Osteoblast (primary cell): ENCODE measurements around the gene PSMD6. TPM values are rescaled to one million over a fixed set of nuclear protein-coding genes. Genes with fewer than 3 reads are reported as not detected.

Experiments
- DNase-seq: peaks from one replicate; pipeline ENCODE4 v3.0.0; 2011; ENCODE audit warnings: low spot score, mixed read lengths; ENCODE audit not compliant: insufficient read length; ENCODE audit errors: missing footprints
- H2AFZ ChIP-seq: 2 replicates; pipeline ENCODE4 v1.6.0; 2011; ENCODE audit warnings: mild to moderate bottlenecking, low read length
- H3K27ac ChIP-seq: 2 replicates; pipeline ENCODE4 v1.5.1; 2011; ENCODE audit warnings: mild to moderate bottlenecking, low read depth, low read length, moderate library complexity
- H3K27me3 ChIP-seq: 2 replicates; pipeline ENCODE4 v1.6.0; 2012; ENCODE audit warnings: mild to moderate bottlenecking, control low read depth, inconsistent platforms, low read length, moderate library complexity; ENCODE audit not compliant: insufficient read depth
- H3K36me3 ChIP-seq: 2 replicates; pipeline ENCODE4 v1.5.1; 2011; ENCODE audit warnings: mild to moderate bottlenecking, low read length, control low read depth, moderate library complexity; ENCODE audit not compliant: insufficient read depth
- H3K4me1 ChIP-seq: 2 replicates; pipeline ENCODE4 v1.5.1; 2011; ENCODE audit warnings: mild to moderate bottlenecking, low read length, control low read depth, moderate library complexity; ENCODE audit not compliant: insufficient read depth
- H3K4me2 ChIP-seq: 2 replicates; pipeline ENCODE4 v1.6.0; 2011; ENCODE audit warnings: mild to moderate bottlenecking, low read length; ENCODE audit not compliant: insufficient read depth
- H3K4me3 ChIP-seq: fragments of 200-600 bp; sonication (generic); 3 replicates; pipeline ENCODE4 v1.5.1; 2012; ENCODE audit warnings: mild to moderate bottlenecking, low read length, inconsistent platforms; ENCODE audit not compliant: insufficient read depth
- H3K79me2 ChIP-seq: 2 replicates; pipeline ENCODE4 v1.6.0; 2012; ENCODE audit warnings: mild to moderate bottlenecking, low read length, control low read depth, inconsistent platforms; ENCODE audit not compliant: insufficient read depth
- H3K9me3 ChIP-seq: 2 replicates; pipeline ENCODE4 v1.5.1; 2011; ENCODE audit warnings: low read depth, low read length, control low read depth
- H4K20me1 ChIP-seq: 2 replicates; pipeline ENCODE4 v1.6.0; 2012; ENCODE audit warnings: mild to moderate bottlenecking, low read length, control low read depth; ENCODE audit not compliant: insufficient read depth
- CTCF ChIP-seq: IDR thresholded peaks from 2 replicates; pipeline ENCODE4 v1.5.1; 2011; ENCODE audit warnings: mild to moderate bottlenecking, low read depth, low read length, moderate library complexity; ENCODE audit errors: extremely low read depth
- total RNA-seq: library from RNA; depleted of rRNA; stranded (reverse); fragments of >200 nt; gene quantifications from 2 replicates; pipeline ENCODE4 v1.2.3, GENCODE V29; 2012

PSMD6 gene
- total RNA-seq, 1 donor = 76.7 TPM

- H2AFZ ChIP-seq = no peak overlapping the region
- H3K36me3 ChIP-seq = peaks cover 92% of the 10 kb centered on the region
- H3K27ac ChIP-seq = peak overlapping the region; percentile 70
- no peaks in the 10 kb centered on the region for H3K9me3 ChIP-seq
- peaks cover 23% of the 10 kb centered on the region for H4K20me1 ChIP-seq
- H3K79me2 ChIP-seq = peaks cover 40% of the 10 kb centered on the region
- no peak overlapping the region for H3K4me3 ChIP-seq
- DNase-seq = peak; percentile 77
- no peaks in the 10 kb centered on the region for H3K27me3 ChIP-seq
- H3K4me2 ChIP-seq = peak overlapping the region; percentile 10
- peaks cover 19% of the 10 kb centered on the region for H3K4me1 ChIP-seq
- TF ChIP-seq CTCF = no peak
Measured at GRCh38 chr3:64011685-64012084, 11.6 kb downstream of the PSMD6 start.

GRCh38 chr3:64010199-64010598, 13.1 kb downstream of the PSMD6 start:
- DNase-seq = no peak
- Histone ChIP-seq H3K4me1 (peaks cover 19% of the 10 kb centered on the region), H3K27me3 (no peaks in the 10 kb centered on the region), H3K36me3 (peaks cover 97% of the 10 kb centered on the region), H3K4me3 (no peak overlapping the region), H3K79me2 (peaks cover 37% of the 10 kb centered on the region), H3K27ac (no peak overlapping the region), H2AFZ (no peak overlapping the region), H4K20me1 (peaks cover 20% of the 10 kb centered on the region), H3K4me2 (no peak overlapping the region), H3K9me3 (no peaks in the 10 kb centered on the region)
- no peak for TF ChIP-seq CTCF

- no peak overlapping the region for H3K4me3 ChIP-seq
- no peaks in the 10 kb centered on the region for H3K27me3 ChIP-seq
- H3K4me2 ChIP-seq = no peak overlapping the region
- no peak overlapping the region for H3K27ac ChIP-seq
- peaks cover 31% of the 10 kb centered on the region for H3K79me2 ChIP-seq
- H3K9me3 ChIP-seq = no peaks in the 10 kb centered on the region
- peaks cover 20% of the 10 kb centered on the region for H4K20me1 ChIP-seq
- TF ChIP-seq CTCF = no peak
- H2AFZ ChIP-seq = no peak overlapping the region
- peaks cover 97% of the 10 kb centered on the region for H3K36me3 ChIP-seq
- no peak for DNase-seq
- H3K4me1 ChIP-seq = peaks cover 19% of the 10 kb centered on the region
Measured at GRCh38 chr3:64009528-64009927, 13.8 kb downstream of the PSMD6 start.

- no peak overlapping the region for H3K4me2 ChIP-seq
- H3K27ac ChIP-seq = no peak overlapping the region
- peaks cover 24% of the 10 kb centered on the region for H3K79me2 ChIP-seq
- H3K9me3 ChIP-seq = no peaks in the 10 kb centered on the region
- peaks cover 20% of the 10 kb centered on the region for H4K20me1 ChIP-seq
- H3K27me3 ChIP-seq = no peaks in the 10 kb centered on the region
- DNase-seq = no peak
- peaks cover 19% of the 10 kb centered on the region for H3K4me1 ChIP-seq
- TF ChIP-seq CTCF = no peak
- H2AFZ ChIP-seq = no peak overlapping the region
- H3K4me3 ChIP-seq = no peak overlapping the region
- peaks cover 97% of the 10 kb centered on the region for H3K36me3 ChIP-seq
Measured at GRCh38 chr3:64008487-64009351, 14.6 kb downstream of the PSMD6 start.
